Osteoblast (primary cell): Measurements from ENCODE around the gene PDE6A. TPM values are rescaled to one million over a fixed set of nuclear protein-coding genes. Genes with fewer than 3 reads are reported as not detected.
A peak's percentile ranks its signal among the peaks of the same experiment; 100 is the strongest.

Experiments
- DNase-seq: peaks from one replicate; pipeline ENCODE4 v3.0.0; 2011; ENCODE audit warnings: low spot score, mixed read lengths; ENCODE audit not compliant: insufficient read length; ENCODE audit errors: missing footprints
- H2AFZ ChIP-seq: 2 replicates; pipeline ENCODE4 v1.6.0; 2011; ENCODE audit warnings: mild to moderate bottlenecking, low read length
- H3K27ac ChIP-seq: 2 replicates; pipeline ENCODE4 v1.5.1; 2011; ENCODE audit warnings: mild to moderate bottlenecking, low read depth, low read length, moderate library complexity
- H3K27me3 ChIP-seq: 2 replicates; pipeline ENCODE4 v1.6.0; 2012; ENCODE audit warnings: mild to moderate bottlenecking, control low read depth, inconsistent platforms, low read length, moderate library complexity; ENCODE audit not compliant: insufficient read depth
- H3K36me3 ChIP-seq: 2 replicates; pipeline ENCODE4 v1.5.1; 2011; ENCODE audit warnings: mild to moderate bottlenecking, low read length, control low read depth, moderate library complexity; ENCODE audit not compliant: insufficient read depth
- H3K4me1 ChIP-seq: 2 replicates; pipeline ENCODE4 v1.5.1; 2011; ENCODE audit warnings: mild to moderate bottlenecking, low read length, control low read depth, moderate library complexity; ENCODE audit not compliant: insufficient read depth
- H3K4me2 ChIP-seq: 2 replicates; pipeline ENCODE4 v1.6.0; 2011; ENCODE audit warnings: mild to moderate bottlenecking, low read length; ENCODE audit not compliant: insufficient read depth
- H3K4me3 ChIP-seq: fragments of 200-600 bp; sonication (generic); 3 replicates; pipeline ENCODE4 v1.5.1; 2012; ENCODE audit warnings: mild to moderate bottlenecking, low read length, inconsistent platforms; ENCODE audit not compliant: insufficient read depth
- H3K79me2 ChIP-seq: 2 replicates; pipeline ENCODE4 v1.6.0; 2012; ENCODE audit warnings: mild to moderate bottlenecking, low read length, control low read depth, inconsistent platforms; ENCODE audit not compliant: insufficient read depth
- H3K9me3 ChIP-seq: 2 replicates; pipeline ENCODE4 v1.5.1; 2011; ENCODE audit warnings: low read depth, low read length, control low read depth
- H4K20me1 ChIP-seq: 2 replicates; pipeline ENCODE4 v1.6.0; 2012; ENCODE audit warnings: mild to moderate bottlenecking, low read length, control low read depth; ENCODE audit not compliant: insufficient read depth
- total RNA-seq: library from RNA; depleted of rRNA; stranded (reverse); fragments of >200 nt; gene quantifications from 2 replicates; pipeline ENCODE4 v1.2.3, GENCODE V29; 2012
- TF ChIP-seq, protein P1 (sequence below): IDR thresholded peaks from 2 replicates; pipeline ENCODE4 v1.5.1; 2011; ENCODE audit warnings: mild to moderate bottlenecking, low read depth, low read length, moderate library complexity; ENCODE audit errors: extremely low read depth

PDE6A gene
- total RNA-seq, 1 donor, result under 0.01 TPM

DNA sequence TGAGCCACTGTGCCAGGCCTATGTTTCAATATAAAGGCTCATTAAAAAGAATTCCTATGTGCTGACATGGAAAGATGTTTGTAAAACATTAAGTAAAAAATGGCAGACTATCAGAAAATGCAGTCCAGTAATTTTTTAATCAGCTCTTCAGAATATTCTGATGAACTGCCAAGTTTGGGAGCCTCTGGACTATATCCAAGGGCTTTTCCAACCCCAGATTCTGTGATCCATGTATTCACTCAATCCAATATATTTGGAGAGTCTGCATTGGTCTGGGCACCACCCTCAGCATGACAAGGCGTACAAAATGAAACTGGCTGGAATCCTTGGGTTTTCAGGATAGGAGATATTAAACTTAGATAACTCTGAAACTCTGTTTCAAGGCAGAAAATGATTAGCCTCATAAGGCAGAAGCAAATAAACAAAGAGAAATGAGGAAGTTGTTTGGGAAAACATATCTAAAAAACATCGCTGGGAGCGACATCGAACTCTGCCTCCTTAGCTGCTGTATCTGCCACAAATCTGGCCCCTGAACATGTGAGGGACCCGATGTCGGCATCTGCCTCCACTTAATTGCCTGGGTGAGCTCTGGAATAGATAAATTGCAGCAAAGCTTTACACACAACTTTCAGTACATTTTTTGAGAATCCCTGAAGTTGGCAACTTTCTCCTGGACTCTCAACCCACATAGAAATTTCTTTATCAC lies 14.4 kb downstream of the PDE6A start:
- Histone ChIP-seq H3K79me2 (no peaks in the 10 kb centered on the region), H3K4me1 (no peaks in the 10 kb centered on the region), H3K36me3 (no peaks in the 10 kb centered on the region), H3K27ac (no peak overlapping the region), H4K20me1 (no peaks in the 10 kb centered on the region), H3K4me2 (peak overlapping the region; percentile 46), H3K4me3 (no peak overlapping the region), H2AFZ (no peak overlapping the region), H3K27me3 (no peaks in the 10 kb centered on the region), H3K9me3 (no peaks in the 10 kb centered on the region)
- TF ChIP-seq, protein P1, sequence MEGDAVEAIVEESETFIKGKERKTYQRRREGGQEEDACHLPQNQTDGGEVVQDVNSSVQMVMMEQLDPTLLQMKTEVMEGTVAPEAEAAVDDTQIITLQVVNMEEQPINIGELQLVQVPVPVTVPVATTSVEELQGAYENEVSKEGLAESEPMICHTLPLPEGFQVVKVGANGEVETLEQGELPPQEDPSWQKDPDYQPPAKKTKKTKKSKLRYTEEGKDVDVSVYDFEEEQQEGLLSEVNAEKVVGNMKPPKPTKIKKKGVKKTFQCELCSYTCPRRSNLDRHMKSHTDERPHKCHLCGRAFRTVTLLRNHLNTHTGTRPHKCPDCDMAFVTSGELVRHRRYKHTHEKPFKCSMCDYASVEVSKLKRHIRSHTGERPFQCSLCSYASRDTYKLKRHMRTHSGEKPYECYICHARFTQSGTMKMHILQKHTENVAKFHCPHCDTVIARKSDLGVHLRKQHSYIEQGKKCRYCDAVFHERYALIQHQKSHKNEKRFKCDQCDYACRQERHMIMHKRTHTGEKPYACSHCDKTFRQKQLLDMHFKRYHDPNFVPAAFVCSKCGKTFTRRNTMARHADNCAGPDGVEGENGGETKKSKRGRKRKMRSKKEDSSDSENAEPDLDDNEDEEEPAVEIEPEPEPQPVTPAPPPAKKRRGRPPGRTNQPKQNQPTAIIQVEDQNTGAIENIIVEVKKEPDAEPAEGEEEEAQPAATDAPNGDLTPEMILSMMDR, result no peak
- no peak for DNase-seq

DNA sequence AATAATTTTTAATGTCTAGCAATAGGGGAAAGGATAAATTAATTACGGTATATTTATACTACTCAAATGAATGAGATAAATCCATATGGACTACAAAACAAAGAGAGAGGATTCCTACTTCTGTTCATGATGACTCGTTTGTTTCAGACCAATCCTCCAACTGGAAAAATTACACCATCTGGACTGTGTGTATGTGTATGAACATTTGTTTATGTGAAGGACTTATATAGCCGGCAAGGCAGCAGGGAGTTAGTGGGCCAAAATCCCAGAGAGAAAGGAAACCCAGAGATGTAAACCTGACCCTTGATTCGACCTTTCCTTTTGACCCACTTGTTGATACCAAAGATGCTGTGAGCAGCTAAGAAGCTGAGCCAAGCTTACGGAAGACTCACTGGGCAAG lies 20.1 kb downstream of the PDE6A start:
- Histone ChIP-seq H3K4me2 (no peak overlapping the region), H3K4me1 (no peaks in the 10 kb centered on the region), H3K27ac (no peak overlapping the region), H4K20me1 (no peaks in the 10 kb centered on the region), H3K4me3 (no peak overlapping the region), H3K9me3 (no peaks in the 10 kb centered on the region), H2AFZ (no peak overlapping the region), H3K36me3 (no peaks in the 10 kb centered on the region), H3K79me2 (no peaks in the 10 kb centered on the region), H3K27me3 (no peaks in the 10 kb centered on the region)
- DNase-seq, result no peak
- TF ChIP-seq, protein P1, result no peak

DNA sequence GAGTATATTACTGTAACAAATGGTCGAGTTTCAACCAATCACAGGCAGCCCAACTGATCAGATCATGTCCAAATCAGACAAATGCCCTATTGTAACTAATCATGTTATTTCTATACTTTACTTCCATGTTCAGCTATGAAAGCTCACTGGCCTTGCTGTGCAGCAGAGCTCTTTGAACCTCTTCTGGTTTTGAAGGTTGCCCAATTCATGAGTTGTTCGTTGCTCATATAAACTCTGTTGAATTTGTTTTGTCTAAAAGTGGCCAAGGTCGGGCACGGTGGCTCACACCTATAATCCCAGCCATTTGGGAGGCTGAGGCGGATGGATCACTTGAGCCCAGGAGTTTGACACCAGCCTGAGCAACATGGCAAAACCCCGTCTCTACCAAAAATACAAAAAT lies 21.6 kb downstream of the PDE6A start:
- no peak overlapping the region for H3K4me2 ChIP-seq
- no peak overlapping the region for H3K27ac ChIP-seq
- TF ChIP-seq, protein P1, result no peak
- H2AFZ ChIP-seq, result no peak overlapping the region
- H3K9me3 ChIP-seq, result no peaks in the 10 kb centered on the region
- H4K20me1 ChIP-seq, result no peaks in the 10 kb centered on the region
- H3K36me3 ChIP-seq, result no peaks in the 10 kb centered on the region
- H3K27me3 ChIP-seq, result no peaks in the 10 kb centered on the region
- no peaks in the 10 kb centered on the region for H3K4me1 ChIP-seq
- no peak overlapping the region for H3K4me3 ChIP-seq
- no peaks in the 10 kb centered on the region for H3K79me2 ChIP-seq
- DNase-seq, result no peak

DNA sequence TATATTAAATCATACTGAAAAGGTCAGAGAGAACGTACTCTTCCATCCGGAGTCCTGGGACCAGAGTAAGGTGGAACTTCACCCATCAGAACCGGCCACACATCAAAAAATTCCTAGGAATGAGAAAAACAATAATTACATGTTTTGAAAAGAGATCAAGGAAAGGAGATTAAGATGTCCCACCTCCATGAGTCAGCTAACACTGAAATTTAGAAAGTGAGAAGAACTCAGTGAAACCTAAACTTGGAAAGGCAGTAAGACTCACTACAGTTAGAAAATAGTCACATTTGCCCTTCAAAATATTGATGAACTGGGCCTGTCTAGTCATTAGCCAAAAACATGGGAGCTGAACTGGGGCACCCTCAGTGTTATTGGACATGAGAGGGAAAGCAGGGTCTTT lies 23.0 kb downstream of the PDE6A start:
- Histone ChIP-seq H2AFZ (no peak overlapping the region), H4K20me1 (no peaks in the 10 kb centered on the region), H3K36me3 (no peaks in the 10 kb centered on the region), H3K4me2 (no peak overlapping the region), H3K27me3 (no peaks in the 10 kb centered on the region), H3K27ac (no peak overlapping the region), H3K9me3 (no peaks in the 10 kb centered on the region), H3K4me3 (no peak overlapping the region), H3K4me1 (peaks cover 9% of the 10 kb centered on the region), H3K79me2 (no peaks in the 10 kb centered on the region)
- TF ChIP-seq, protein P1, result no peak
- no peak for DNase-seq
